ENCODE data around the gene FANCC.

The FANCC gene, protein sequence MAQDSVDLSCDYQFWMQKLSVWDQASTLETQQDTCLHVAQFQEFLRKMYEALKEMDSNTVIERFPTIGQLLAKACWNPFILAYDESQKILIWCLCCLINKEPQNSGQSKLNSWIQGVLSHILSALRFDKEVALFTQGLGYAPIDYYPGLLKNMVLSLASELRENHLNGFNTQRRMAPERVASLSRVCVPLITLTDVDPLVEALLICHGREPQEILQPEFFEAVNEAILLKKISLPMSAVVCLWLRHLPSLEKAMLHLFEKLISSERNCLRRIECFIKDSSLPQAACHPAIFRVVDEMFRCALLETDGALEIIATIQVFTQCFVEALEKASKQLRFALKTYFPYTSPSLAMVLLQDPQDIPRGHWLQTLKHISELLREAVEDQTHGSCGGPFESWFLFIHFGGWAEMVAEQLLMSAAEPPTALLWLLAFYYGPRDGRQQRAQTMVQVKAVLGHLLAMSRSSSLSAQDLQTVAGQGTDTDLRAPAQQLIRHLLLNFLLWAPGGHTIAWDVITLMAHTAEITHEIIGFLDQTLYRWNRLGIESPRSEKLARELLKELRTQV

DNA sequence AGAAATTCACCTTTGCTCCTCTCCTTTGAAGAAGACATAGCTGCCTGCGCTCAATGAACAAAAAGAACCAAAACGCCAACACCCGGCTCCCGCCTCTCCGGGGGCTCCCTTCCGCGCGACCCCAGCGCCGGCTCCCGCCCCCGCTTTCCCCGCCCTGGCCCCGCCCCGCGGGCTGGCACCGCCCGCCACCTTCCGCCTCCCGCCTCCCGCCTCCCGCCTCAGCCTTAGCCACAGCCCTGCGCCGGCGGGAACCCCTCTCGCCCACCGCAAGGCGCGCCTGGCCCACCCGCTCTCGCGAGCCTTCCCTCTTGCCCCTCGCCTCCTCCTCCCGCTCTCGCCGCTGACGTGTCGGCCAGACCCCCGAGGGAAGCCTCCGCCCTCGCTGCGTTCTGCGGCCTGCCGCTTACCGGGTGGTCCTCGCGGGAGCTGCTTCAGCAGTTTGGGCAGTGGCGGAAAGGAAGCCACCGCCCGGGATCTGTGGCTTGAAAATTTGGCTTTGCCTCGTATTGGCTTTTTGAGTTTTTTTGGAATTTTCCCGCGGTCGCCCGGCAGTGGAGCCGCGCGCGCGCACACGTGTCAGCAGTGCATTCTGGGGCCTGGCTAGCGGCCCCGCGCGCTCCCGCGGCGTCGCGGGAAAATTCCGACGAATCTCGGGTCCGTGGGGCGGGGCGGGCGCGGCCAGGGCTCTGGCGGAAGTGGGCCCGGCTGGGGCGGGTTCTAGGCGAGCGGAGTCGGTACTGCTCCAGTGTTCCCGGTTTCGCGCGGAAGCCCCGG is at the start of gene FANCC:
Gene FANCC (minus strand): TSS at position 591 of the 774 bp plus-strand sequence. CDS start 68,418 bp downstream, outside the sequence.
- DNase-seq (ENCODE audit: low read depth in 2 of 2) = peak; percentile 82

DNA sequence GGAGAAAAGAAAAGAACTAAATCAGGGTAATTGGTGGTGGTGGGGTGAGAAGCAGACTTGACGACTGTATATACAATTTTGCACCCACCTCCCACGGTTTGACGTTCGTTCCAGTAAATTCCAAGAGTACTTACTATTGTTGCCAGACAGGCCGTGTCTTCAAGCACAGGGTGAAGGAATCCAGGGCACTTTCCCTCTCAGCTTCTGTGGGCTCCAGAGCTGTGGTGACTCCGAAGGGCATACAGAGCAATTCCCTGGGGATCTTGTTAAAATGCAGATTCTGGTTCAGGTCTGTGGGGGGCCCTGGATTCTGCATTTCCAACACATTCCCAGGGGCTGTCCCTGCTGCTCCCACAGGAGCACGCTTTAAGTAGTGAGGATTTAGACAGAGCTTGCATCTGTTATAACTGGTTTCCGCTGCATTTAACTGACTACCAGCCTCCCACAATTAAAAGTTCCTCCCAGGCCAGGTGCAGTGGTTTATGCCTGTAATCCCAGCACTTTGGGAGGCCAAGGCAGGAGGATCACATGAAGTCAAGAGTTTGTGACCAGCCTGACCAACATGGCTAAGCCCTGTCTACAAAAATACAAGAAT is 49.3 kb upstream of the FANCC start:
- DNase-seq (ENCODE audit: low read depth in 2 of 2) = no peak

DNA sequence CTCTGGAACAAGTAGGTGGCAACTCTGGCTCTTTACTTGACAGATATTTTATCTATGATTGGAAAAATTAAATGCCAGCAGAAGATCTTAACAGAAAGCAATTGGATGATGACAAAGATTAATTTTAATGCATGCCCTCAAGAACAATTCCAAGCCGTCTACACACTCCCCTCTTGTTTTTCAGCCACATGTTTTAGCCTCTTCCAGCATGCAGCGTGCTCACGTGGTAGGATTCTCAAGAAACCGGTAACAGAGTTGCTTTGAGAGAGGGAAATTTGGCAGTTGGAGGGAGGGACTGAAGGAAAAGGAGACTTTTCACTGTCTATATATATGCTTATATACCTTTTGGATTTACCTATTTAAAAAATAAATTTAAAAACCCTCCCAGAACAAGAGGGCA is 48.3 kb upstream of the FANCC start:
- DNase-seq (ENCODE audit: low read depth in 2 of 2) = no peak

DNA sequence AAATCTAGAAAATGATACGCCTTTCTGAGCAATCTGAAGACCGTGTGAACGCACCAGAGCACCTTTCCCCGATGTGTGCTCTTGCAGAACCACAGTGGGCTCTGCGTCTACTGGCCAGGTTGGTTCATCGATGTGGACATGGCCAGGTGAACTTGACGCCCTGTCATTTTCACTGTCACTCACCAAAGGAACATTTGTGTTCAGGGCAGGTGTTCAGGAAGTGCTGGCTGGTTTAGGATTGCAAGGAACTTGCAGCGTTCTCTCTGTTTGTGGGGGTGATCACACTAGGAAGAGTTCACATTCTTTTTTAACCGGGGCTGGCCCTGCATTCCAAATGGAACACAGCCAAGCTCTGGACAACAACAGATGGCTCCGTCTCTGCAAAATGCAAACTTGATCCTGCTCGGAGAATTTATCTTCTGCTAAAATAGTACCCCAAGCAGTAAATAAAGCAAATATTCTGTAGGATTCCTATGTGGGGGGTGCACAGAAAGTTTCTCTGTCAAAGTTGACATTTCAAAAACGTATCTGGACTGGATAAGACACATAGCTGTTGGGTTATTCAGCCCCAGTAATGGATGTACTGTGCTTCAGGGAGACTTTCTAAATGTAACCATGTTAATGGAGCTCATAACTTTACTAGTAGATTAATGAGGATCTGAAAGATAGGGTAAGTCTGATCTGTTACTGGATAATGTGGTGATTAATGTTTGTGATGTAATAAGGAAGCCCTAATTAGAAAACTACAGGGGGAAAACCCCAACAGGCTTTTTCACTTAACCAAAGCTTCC is 45.7 kb upstream of the FANCC start:
- DNase-seq (ENCODE audit: low read depth in 2 of 2) = no peak

DNA sequence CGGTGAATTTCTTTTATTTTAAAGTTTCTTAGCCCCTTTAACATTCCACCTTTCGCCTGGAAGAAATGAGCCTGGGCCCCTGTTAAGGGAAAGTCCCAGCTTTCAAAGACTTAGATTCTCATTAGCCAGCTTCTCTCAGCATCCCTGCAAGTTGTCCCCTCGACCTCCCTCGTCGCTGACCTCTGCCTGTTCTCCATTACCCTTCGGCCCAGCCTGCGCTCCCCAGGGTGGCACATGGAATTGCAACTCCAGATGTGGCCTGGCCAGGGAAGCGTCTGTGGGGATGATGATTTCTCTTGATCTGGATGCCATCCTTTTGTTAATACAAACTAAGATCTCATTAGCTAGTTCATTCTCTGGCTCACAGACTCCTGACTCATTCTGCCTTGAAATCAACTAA is 43.4 kb upstream of the FANCC start:
- no peak for DNase-seq (ENCODE audit: low read depth in 2 of 2)

DNA sequence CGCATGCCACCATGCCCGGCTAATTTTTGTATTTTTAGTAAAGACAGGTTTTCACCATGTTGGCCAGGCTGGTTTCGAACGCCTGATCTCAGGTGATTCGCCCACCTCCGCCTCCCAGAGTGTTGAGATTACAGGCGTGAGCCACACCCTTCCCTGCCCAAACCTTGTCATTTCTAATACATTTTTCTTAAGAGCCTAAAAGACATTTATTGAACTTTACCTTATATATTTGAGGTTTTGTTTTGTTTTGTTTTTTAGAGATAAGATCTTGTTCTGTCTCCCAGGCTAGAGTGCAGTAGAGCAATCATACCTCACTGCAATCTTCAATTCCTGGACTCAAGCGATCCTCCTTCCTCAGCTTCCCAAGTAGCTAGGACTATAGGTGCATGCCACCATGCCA is 39.8 kb upstream of the FANCC start:
- DNase-seq (ENCODE audit: low read depth in 2 of 2) = no peak

DNA sequence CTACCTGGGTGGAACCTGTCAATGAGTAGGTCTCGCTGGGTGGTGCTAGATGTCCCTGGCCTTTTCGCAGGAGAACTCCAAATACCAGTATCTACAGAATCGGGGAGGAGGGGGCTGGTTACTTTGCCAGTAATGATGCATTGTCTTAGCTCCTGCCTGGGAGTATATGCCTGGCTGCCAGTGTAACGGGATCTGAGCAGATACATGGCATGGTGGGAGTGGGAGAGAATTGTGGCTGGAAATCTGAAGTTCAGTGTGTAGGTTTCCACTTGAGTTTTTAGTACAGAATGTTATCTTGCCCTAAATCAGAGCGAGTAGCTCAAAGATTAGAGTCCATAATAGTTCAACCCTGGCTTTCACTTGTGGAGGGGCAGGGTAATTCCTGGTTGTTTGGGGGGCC is 38.0 kb upstream of the FANCC start:
- no peak for DNase-seq (ENCODE audit: low read depth in 2 of 2)

DNA sequence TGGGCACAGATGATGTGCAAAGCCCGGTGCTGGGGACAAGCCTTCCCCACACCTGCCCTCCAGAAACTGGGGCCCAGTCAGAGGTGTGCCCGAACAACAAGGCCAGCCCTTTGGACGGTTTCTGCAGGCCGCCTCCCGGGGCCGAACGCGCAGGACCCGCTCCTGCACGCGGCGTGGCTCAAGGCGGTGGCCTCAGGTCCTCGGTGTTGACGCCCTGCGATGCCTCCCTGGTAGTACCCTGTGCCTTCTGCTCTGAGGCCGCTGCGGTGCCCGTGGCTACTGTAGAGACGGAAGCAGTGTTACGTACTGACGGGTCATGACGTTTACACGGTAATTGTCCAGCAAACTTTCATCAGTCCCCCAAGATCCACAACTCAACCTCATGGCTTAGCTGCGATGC is 33.5 kb upstream of the FANCC start:
- no peak for DNase-seq (ENCODE audit: low read depth in 2 of 2)

DNA sequence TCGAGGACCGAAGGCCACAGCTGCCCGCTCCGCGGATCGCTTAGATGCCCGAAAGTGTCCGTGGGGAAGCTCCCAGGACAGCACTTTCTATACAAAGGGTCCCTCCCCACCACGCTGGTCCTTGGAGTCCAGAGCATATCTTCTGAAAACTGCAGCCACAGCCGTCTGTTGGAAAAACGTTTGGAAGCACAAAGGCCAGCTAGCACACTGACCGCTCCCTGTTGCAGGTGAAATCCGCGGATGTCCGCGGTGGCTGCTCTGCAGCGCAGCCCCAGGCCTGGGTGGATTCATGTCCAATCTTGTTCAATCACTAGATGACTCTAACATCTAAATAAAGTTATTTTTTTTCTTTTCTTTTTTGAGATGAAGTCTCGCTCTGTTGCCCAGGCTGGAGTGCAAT is 32.8 kb upstream of the FANCC start:
- no peak for DNase-seq (ENCODE audit: low read depth in 2 of 2)

DNA sequence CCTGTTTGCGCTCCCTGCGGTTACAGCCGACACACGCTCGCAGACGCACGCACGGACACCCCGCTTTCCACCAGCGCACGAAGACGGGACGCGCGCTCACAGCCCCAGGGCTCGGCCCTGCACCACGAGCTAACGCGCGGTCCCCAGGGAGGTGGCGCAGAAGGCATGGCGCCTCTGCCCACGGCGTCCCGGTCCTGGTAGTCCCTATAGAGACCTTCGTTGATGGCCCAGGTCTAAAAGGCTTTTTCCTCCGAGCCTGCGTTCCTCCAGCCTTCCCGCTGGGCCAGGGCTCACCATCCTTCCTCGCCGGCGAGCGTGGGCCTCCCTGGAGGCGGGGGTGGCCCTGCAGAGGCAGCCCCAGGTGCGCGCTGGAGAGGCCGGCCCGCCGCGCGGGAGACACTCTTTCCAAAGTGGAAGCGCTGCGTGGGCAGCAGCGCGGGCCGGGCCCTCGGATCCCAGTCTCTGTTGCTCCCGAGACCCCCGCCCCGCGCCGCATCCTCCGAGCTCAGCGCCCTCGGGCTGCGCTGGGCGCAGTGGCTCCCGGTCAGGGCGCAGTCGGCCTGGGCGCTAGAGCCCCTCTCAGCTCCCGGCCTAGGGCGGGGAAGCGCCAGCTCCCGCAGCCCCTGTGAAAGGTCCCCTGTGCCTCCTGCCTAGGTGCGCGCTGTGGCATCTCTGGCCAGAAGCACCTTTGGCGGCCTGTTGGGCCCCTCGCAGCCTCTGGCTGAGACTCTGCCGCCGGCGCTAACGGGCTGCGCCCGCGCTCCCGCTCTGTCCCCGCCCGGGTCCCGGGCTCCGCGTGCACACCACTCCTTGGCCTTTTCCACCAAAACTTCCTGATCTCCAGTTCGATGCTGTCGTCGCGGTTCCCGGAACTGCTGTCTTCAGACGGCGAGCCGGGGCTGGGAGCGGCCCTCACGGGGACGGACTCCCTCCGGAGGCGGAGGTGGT is 31.9 kb upstream of the FANCC start:
- DNase-seq (ENCODE audit: low read depth in 2 of 2) = no peak

DNA sequence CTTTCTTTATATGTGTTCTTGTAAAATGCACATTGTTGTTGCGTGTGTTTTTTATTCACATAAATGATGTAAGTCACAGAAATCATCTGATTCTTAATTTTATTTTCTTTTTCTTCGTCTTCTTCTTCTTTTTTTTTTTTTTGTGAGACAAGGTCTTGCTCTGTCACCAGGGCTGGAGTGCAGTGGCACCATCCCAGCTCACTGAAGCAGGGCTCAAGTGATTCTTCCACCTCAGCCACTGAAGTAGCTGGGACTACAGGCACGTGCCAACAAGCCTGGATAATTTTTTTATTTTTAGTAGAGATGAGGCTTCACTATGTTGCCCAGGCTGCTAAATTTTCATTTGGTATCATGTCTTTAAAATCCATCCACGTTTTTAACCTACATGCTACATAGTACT is 28.5 kb upstream of the FANCC start:
- no peak for DNase-seq (ENCODE audit: low read depth in 2 of 2)

DNA sequence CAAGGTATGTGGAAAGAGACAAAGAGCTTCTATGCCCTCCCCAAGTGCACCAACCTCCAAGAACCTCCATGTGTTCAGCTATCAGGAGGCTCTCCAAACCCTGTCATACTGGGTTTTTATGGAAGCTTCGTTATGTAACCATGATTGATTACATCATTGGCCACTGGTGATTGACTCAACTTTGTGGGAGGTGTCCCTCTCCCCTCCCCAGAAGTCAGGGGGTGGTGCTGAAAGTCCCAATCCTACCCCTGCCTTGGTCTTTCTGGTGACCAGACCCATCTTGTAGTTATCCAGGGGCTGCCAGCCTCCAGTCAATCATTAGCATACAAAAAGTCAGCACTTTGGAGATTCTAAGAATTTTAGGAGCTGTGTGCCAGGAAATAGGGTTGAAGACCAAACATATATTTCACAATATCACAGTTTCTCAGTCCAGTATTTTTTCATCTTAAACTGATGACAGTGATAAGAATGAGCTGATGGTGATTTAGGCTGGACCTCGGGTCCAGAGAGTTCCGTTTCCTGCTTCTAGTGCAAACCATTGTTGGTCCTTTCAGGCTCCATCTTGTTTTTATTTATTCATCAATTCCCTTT is 27.3 kb upstream of the FANCC start:
- DNase-seq (ENCODE audit: low read depth in 2 of 2) = no peak

DNA sequence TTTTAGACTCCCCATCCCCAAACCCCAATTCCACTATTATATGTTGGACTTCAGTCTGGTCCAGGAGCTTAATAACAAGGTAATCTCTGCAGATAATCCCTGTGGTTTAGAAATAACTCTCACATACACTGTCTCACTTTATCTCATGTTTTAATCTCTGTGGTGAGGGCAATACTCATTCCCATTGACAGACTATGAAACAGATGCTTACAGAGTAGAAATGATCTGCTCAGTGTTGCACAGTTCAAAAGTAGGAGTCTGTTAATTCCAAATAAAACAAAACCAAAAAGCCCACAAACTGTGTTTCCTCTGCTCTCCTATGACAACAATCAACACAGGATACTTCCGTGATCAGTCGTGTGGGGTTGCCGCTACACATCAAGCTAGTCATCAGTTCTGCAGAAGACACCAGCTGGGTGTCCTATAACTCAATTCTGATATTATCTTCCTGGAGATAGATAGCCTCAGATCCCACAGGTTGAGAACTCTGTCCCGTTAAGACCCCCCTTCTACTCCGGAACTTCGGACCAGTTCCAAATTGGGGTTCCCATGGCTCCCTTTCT is 26.3 kb upstream of the FANCC start:
- DNase-seq (ENCODE audit: low read depth in 2 of 2) = no peak

DNA sequence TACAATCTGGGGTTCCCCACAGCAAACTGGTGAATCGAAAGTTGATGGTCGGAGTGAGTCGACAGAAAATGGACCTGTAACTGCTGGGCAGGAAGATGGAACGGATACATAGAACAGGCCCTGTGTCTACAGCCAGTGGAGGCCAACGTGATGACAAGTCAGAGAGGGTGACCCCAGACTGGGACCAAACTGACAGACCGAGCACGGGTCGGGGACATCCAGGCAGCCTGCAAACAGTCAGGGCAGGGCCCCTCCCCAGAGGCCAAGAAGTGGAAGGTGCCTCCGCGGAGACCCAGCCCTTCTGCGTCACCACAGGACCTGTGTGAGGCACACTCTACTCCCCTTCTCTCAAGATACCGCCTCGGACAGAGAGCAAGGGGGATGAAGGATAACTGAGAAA is 25.1 kb upstream of the FANCC start:
- DNase-seq (ENCODE audit: low read depth in 2 of 2) = no peak

DNA sequence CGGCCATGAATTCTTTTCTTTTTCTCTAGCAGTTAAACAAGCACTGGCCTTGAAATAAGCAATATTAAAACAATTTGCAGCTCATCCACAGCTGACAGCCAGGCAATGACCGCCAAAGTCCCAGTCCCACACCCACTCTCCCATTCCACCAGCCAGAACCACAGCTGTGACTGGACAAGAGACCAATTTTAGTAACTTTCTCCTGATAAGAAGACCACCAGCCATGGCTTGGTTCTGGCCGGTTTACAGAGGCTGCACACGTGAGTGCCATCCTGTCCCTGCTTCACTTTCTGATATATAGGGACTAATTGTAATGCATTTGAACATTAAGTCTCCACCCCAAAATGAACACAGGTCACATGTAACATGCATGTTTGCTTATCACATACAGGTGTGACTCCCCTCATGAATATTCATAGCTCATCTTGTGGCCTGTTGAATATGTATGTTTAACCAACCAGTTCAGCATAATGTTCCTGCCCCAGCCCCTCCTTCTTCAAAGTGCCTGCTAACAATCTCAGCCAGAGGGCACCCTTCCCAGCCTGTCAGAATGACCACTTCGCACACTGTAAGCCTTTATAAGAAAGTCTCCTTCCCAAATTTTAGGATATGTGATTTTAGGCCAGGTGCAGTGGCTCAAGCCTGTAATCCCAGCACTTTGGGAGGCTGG is 23.9 kb upstream of the FANCC start:
- DNase-seq (ENCODE audit: low read depth in 2 of 2) = no peak

DNA sequence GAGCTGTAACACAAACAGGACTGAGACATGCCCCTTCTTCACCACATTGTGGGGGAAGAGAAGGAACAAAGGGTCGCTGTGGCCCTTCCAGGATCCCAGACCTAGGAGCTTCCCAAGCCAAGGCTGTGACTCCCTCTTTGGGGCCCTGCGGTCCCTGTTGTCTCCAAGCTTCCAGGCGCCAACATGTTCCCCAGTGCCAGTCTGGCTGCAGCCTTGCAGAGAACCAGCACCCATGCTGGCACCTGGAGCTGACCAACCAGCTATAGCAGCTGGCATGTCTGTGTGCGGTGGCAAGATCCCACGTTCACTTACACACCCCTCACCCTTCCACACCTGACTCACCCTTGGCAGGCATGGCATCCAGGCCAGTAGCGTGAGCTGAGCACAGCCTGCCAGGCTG is 20.7 kb upstream of the FANCC start:
- no peak for DNase-seq (ENCODE audit: low read depth in 2 of 2)

DNA sequence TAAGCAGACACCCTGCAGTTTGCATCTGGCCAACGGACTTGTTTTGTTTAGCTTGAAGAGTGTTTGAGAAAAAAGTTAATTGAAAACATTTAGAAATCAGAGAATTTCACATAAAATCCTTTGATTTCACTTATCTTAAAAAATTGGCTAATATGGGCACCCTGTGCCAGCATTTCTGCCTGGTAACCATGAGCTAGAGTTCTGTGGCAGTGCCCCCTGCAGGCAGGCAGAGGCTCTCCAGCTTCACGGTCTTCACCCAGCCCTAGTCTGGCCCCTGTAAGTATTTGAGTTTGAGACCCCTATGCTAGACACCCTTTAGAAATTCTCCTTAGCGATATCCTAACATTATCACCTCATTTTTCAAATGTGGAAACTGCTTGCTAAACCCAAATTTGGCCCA is 18.8 kb upstream of the FANCC start:
- DNase-seq (ENCODE audit: low read depth in 2 of 2) = no peak

DNA sequence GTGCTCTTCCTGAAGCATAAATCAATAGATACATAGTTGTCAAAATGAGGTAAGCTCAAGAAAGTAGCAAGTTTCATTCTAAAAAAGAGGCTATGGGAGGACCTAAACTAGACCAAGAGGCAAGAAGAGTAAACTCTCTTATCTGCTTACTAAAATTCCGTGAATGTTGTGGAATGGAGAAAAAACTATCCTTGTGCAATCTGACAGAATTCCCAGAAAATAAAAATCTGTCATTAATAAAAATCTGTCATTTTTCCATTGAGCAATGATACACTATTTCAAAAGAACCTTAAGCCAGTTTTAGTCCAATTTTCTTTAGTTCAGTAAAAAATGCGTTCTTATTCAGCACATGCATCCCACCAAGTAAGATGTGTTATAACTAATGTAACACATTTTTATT is 15.9 kb upstream of the FANCC start:
- no peak for DNase-seq (ENCODE audit: low read depth in 2 of 2)

DNA sequence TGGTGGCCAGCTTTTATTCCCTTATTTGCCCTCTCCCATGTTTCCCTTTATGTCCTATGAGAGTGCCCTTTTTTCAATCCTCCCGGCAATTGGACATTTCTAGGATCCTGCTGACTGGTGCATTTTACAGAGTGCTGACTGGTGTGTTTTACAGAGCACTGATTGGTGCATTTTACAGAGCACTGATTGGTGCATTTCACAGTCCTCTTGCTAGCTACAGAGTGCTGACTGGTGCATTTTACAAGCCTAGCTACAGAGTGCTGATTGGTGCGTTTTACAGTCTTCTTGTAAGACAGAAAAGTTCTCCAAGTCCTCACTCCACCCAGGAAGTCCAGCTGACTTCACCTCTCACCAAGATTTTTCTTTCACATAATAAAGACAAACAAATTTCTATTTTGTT is 15.4 kb upstream of the FANCC start:
- no peak for DNase-seq (ENCODE audit: low read depth in 2 of 2)

All from stimulated activated CD8-positive, alpha-beta memory T cell treated with anti-CD3 and anti-CD28 coated beads, Interleukin-15, amount 100 ng/mL, for 48 hours (primary cell).